Measurements from ENCODE around the gene CSMD2. TPM values are rescaled to one million over a fixed set of nuclear protein-coding genes. Genes with fewer than 3 reads are reported as not detected.

Gene CSMD2
- total RNA-seq, 1 donor from 2014 or later, result not detected

DNA sequence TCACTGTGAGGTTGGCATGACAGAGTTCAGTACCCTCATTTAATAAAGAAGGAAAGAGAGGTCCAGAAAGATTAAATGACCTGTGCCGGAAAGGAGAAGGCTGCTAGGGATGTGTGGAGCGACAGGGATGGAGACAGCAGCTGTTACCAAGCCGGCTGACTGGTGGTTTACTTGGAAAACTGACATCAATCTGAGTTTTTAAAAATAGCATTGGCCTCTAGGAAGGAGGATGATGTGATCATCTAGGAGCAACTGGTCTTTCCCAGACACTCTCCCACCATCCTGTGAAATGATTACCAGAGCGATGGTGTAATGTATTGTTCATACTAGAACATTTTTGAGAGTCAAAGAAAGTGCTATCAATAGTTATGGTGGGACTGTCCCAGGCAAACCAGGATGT lies 538.2 kb downstream of the CSMD2 start:
- no peak for DNase-seq
- intact Hi-C loops (cut with micrococcal nuclease), result no loop called here
- peaks cover 21% of the 10 kb centered on the region for H3K27me3 Mint-ChIP-seq
- H3K27ac Mint-ChIP-seq, result no peak overlapping the region
- H3K4me1 Mint-ChIP-seq, result no peaks in the 10 kb centered on the region
- H3K9me3 Mint-ChIP-seq, result no peaks in the 10 kb centered on the region
- no peak overlapping the region for H3K4me3 Mint-ChIP-seq
- no peaks in the 10 kb centered on the region for H3K36me3 Mint-ChIP-seq (ENCODE audit: low read depth)

DNA sequence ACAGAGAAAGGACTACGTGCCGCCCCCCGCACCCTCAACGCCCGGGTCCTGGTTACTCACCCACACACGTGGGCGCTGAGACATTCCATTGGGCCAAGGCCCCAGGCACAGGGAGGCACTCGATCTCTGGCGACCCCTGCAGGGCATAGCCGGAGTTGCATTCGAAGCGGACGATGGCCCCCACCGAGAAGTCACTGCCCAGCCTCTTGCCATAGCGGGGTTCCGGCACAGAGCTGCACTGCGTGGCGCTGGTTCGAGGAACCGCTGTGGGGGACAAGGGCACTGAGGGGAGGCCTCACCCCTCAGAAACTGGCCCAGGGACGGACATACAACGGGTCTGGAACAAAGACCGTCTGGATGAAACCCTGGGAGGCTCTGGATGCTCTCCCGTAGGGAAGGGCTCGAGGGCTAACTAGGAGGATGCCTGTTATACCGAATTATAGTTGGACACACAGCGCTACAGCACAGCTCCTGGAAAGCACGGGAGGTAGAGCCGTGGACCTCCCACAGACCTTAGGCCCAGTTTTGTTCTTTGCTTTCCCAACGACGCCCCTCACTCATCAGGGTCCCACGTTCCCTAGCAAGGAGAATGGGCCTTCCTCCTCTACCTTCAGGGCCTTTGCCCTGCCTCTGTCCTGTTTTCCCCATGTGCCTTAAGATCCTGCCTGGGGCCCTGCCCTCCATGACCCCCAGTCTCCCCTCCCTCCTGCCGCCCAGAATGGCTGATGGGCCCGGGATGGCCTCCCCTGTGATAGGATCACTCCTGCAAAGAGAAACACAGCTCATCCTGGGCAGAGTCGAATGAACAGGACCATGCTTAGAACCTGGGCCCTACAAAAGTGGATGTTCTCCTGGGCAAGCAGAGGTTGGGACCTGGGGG lies 539.8 kb downstream of the CSMD2 start:
- Mint-ChIP-seq H3K4me3 (no peak overlapping the region), H3K27ac (no peak overlapping the region), H3K36me3 (ENCODE audit: low read depth) (no peaks in the 10 kb centered on the region), H3K9me3 (no peaks in the 10 kb centered on the region), H3K4me1 (no peaks in the 10 kb centered on the region), H3K27me3 (peaks cover 20% of the 10 kb centered on the region)
- intact Hi-C loops (cut with micrococcal nuclease), result no loop called here
- peak; percentile 67 for DNase-seq

DNA sequence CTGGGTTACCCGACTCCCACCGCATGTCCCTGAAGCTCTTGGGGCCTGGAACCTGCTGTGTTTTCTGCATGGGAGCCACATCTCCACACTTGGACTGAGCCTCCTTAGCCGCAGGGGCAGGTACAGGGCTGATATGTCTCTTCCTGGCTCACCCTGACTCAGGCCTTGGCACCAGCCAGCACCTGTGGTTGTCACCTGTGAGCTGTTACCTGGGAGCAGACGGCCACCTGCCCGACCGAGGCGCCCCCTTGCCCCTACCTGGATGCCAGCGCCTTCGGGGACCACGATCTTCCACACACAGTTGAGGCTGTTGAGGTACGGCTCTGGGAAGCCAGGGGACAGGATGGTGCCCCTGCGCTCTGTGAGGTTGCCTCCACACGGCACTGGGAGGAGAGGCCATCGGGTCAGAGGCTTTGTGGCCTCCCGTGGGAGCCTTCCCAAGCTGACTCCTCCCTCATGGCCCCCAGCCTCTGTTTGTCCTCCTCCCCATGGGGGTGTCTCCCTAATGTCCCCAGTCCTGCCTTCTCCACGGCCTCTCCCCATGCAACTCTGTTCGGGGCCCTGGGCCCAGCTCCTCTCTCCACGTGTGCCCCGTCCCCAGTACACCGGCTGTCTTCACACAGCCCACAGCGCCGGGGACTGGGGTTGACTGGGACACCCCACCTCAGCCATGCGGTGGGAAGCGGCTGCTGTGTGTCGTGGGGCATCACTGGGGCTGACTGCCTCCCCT lies 540.6 kb downstream of the CSMD2 start:
- H3K36me3 Mint-ChIP-seq (ENCODE audit: low read depth), result no peaks in the 10 kb centered on the region
- intact Hi-C loops (cut with micrococcal nuclease), result no loop called here

GRCh38 chr1:33623811-33624210 lies 541.2 kb downstream of the CSMD2 start:
- H3K9me3 Mint-ChIP-seq, result no peaks in the 10 kb centered on the region
- H3K27ac Mint-ChIP-seq, result no peak overlapping the region
- DNase-seq, result no peak
- intact Hi-C loops (cut with micrococcal nuclease), result no loop called here
- no peak overlapping the region for H3K4me3 Mint-ChIP-seq
- no peaks in the 10 kb centered on the region for H3K36me3 Mint-ChIP-seq (ENCODE audit: low read depth)
- H3K27me3 Mint-ChIP-seq, result peaks cover 16% of the 10 kb centered on the region
- H3K4me1 Mint-ChIP-seq, result no peaks in the 10 kb centered on the region

More for the DNA sequence above, 540.6 kb downstream of the CSMD2 start:
- H3K9me3 Mint-ChIP-seq, result no peaks in the 10 kb centered on the region
- H3K27me3 Mint-ChIP-seq, result peaks cover 17% of the 10 kb centered on the region
- no peak for DNase-seq
- H3K4me3 Mint-ChIP-seq, result no peak overlapping the region
- H3K27ac Mint-ChIP-seq, result no peak overlapping the region
- H3K4me1 Mint-ChIP-seq, result no peaks in the 10 kb centered on the region

DNA sequence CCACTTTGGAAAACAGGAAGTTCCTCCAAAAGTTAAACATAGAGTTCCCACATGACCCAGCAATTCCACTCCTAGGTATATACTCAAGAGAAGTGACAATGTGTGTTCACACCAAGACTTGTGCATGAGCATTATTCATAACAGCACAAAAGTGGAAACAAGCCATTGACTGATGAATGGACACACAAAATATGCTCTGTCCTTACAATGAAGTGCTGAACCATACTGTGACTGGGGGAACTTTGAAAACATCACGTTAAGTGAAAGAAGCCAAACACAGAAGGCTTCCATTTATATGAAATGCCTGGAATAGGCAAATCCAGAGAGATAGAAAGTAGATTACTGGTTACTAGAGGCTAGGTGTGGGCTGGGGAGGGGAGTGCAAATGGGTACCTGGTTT lies 542.3 kb downstream of the CSMD2 start:
- Mint-ChIP-seq H3K36me3 (ENCODE audit: low read depth) (no peaks in the 10 kb centered on the region), H3K27me3 (peaks cover 13% of the 10 kb centered on the region), H3K4me3 (no peak overlapping the region), H3K9me3 (no peaks in the 10 kb centered on the region), H3K4me1 (no peaks in the 10 kb centered on the region), H3K27ac (no peak overlapping the region)
- no peak for DNase-seq
- intact Hi-C loops (cut with micrococcal nuclease), result no loop called here

GRCh38 chr1:33618636-33619035 lies 546.4 kb downstream of the CSMD2 start:
- Mint-ChIP-seq H3K27ac (no peak overlapping the region), H3K27me3 (peaks cover 17% of the 10 kb centered on the region), H3K36me3 (ENCODE audit: low read depth) (no peaks in the 10 kb centered on the region), H3K9me3 (no peaks in the 10 kb centered on the region), H3K4me3 (no peak overlapping the region), H3K4me1 (peaks cover 2% of the 10 kb centered on the region)
- no peak for DNase-seq
- intact Hi-C loops (cut with micrococcal nuclease), result no loop called here

DNA sequence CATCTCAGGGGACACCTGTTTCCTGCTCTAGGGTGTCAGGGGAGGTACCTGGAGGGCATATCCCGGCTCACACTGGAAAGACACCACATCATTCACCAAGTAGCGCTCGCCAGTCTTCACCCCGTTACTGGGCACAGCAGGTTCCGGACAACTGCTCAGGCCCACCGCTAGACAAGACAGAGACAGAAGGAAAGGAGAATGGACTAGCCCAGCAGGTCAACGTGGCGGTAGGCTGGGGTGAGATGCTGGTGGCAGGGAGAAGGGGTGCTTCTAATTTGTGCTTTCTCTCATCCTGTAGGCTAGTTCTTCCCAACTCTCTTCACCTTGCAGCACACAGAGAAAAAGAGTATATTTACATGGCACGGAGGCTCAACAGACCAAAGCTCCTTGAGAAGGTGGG lies 547.6 kb downstream of the CSMD2 start:
- Mint-ChIP-seq H3K4me3 (no peak overlapping the region), H3K36me3 (ENCODE audit: low read depth) (no peaks in the 10 kb centered on the region), H3K4me1 (peaks cover 2% of the 10 kb centered on the region), H3K27me3 (peaks cover 21% of the 10 kb centered on the region), H3K27ac (no peak overlapping the region), H3K9me3 (no peaks in the 10 kb centered on the region)
- DNase-seq, result no peak
- intact Hi-C loops (cut with micrococcal nuclease), result no loop called here

- intact Hi-C loops (cut with micrococcal nuclease), result no loop called here
These were observed 548.2 kb downstream of the CSMD2 start for GRCh38 chr1:33616780-33617179.

GRCh38 chr1:33615546-33615945 lies 549.5 kb downstream of the CSMD2 start:
- intact Hi-C loops (cut with micrococcal nuclease), result no loop called here
- Mint-ChIP-seq H3K27ac (no peak overlapping the region), H3K9me3 (no peaks in the 10 kb centered on the region), H3K36me3 (ENCODE audit: low read depth) (no peaks in the 10 kb centered on the region), H3K4me3 (no peak overlapping the region), H3K4me1 (peaks cover 2% of the 10 kb centered on the region), H3K27me3 (peaks cover 17% of the 10 kb centered on the region)
- no peak for DNase-seq

More at GRCh38 chr1:33616780-33617179, 548.2 kb downstream of the CSMD2 start:
- H3K27me3 Mint-ChIP-seq, result peaks cover 21% of the 10 kb centered on the region
- H3K4me3 Mint-ChIP-seq, result no peak overlapping the region
- H3K36me3 Mint-ChIP-seq (ENCODE audit: low read depth), result no peaks in the 10 kb centered on the region
- peaks cover 2% of the 10 kb centered on the region for H3K4me1 Mint-ChIP-seq
- H3K27ac Mint-ChIP-seq, result no peak overlapping the region
- no peak for DNase-seq
- H3K9me3 Mint-ChIP-seq, result no peaks in the 10 kb centered on the region

DNA sequence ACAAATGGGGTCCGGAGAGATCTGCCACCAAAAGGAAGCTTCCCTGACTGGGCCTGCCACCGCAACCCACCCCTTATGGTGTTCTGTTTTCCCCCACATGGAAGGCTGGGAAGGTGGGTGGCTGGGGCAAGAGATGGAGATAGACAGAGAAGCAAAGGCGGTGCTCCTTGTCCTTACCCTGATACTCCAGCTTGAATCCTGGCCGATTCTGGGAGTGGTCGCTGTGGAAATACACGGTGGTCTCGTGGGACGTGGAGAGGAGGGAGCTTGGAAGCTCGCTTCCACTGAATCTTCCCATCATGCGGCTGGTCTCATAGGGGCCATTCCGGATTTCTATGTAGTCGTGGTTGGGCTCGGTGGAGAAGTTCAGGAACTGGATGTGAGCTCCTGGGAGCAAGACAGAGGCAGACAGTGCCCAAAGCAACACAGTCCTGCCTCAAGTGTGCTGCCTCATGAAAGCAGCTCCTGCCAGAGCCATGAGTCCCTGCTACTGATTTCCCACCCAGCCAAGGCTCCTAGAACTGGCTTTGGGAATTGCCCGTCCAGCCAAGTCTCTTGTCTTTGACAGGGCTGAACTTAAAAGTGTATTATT lies 554.1 kb downstream of the CSMD2 start:
- H3K9me3 Mint-ChIP-seq, result no peaks in the 10 kb centered on the region
- H3K4me3 Mint-ChIP-seq, result no peak overlapping the region
- peaks cover 2% of the 10 kb centered on the region for H3K4me1 Mint-ChIP-seq
- H3K36me3 Mint-ChIP-seq (ENCODE audit: low read depth), result no peaks in the 10 kb centered on the region
- no peak for DNase-seq
- intact Hi-C loops (cut with micrococcal nuclease), result no loop called here
- H3K27me3 Mint-ChIP-seq, result peaks cover 7% of the 10 kb centered on the region
- no peak overlapping the region for H3K27ac Mint-ChIP-seq

GRCh38 chr1:33610391-33610790 lies 554.6 kb downstream of the CSMD2 start:
- Mint-ChIP-seq H3K27me3 (peaks cover 7% of the 10 kb centered on the region), H3K27ac (no peak overlapping the region), H3K36me3 (ENCODE audit: low read depth) (no peaks in the 10 kb centered on the region), H3K4me1 (no peaks in the 10 kb centered on the region), H3K9me3 (no peaks in the 10 kb centered on the region), H3K4me3 (no peak overlapping the region)
- no peak for DNase-seq
- intact Hi-C loops (cut with micrococcal nuclease), result no loop called here

GRCh38 chr1:33609739-33610138 lies 555.3 kb downstream of the CSMD2 start:
- H3K27me3 Mint-ChIP-seq, result peaks cover 7% of the 10 kb centered on the region

GRCh38 chr1:33608825-33609400 lies 556.1 kb downstream of the CSMD2 start:
- no peak for DNase-seq
- H3K27me3 Mint-ChIP-seq, result peaks cover 7% of the 10 kb centered on the region
- H3K4me3 Mint-ChIP-seq, result no peak overlapping the region
- no peaks in the 10 kb centered on the region for H3K4me1 Mint-ChIP-seq
- no peaks in the 10 kb centered on the region for H3K36me3 Mint-ChIP-seq (ENCODE audit: low read depth)
- no peak overlapping the region for H3K27ac Mint-ChIP-seq
- no peaks in the 10 kb centered on the region for H3K9me3 Mint-ChIP-seq
- intact Hi-C loops (cut with micrococcal nuclease), result no loop called here

More at GRCh38 chr1:33609739-33610138, 555.3 kb downstream of the CSMD2 start:
- H3K4me3 Mint-ChIP-seq, result no peak overlapping the region
- no peak for DNase-seq
- intact Hi-C loops (cut with micrococcal nuclease), result no loop called here
- no peaks in the 10 kb centered on the region for H3K9me3 Mint-ChIP-seq
- no peaks in the 10 kb centered on the region for H3K36me3 Mint-ChIP-seq (ENCODE audit: low read depth)
- H3K4me1 Mint-ChIP-seq, result no peaks in the 10 kb centered on the region
- no peak overlapping the region for H3K27ac Mint-ChIP-seq
